Measurements from ENCODE around the gene UST.

UST gene

DNA sequence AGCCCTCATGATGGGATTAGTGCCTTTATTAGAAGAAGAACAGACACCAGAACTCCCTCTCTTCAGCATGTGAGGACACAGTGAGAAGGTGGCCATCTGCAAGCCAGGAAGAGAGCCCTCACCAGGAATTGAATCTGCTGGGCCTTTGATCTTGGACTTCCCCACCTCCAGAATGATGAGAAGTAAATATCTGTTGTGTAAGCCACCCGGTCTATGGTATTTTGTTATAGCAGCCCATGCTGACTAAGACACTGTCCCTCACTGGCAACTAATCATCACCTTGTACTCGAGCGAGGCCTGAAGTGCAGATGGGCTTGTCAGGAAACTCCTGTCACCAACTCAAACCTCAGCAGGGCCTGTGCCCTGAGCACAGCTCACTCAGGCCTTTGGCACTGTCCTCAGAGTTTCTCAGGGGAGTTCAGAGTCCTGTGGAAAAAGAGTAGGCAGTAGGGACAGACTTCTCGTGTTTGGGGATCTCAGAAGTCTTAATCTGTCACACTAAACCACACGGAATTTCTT is 62.0 kb downstream of the UST start:
- Histone ChIP-seq H3K4me1 (ENCODE audit: control insufficient read depth, insufficient read depth, low read length, poor library complexity, severe bottlenecking) (no peaks in the 10 kb centered on the region), H3K27ac (ENCODE audit: low read depth, low read length, severe bottlenecking) (no peak overlapping the region), H3K4me3 (ENCODE audit: extremely low read depth, insufficient read depth, low read length, poor library complexity, severe bottlenecking) (no peak overlapping the region), H3K36me3 (ENCODE audit: control insufficient read depth, insufficient read depth, low read length) (no peaks in the 10 kb centered on the region), H3K9me3 (ENCODE audit: control insufficient read depth, low read length) (no peaks in the 10 kb centered on the region)
- WGBS, 2 experiments (ENCODE audit: insufficient coverage in 2 of 2), result 76 to 90% methylated on average over 2 to 4 of the region's 5 CpGs

DNA sequence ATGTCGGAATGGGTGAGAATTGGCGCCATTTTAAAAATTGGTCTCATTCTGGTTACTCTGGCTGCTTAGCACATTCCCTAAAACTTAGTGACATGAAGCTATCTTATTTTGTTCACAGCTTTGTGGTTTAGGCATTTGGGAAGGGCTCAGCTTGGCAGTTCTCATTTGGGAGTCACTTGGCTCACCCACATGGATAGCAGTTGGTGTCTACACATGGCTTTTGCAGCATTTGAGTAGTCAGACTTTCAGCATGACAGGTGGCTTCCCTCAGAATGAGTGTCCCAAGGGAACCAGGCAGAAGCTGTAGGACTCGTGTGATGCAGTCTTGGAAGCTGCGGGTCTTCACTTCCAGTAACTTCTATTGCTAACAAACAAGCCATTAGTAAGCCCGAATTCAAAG is 64.6 kb downstream of the UST start:
- Histone ChIP-seq H3K9me3 (ENCODE audit: control insufficient read depth, low read length) (no peaks in the 10 kb centered on the region), H3K27ac (ENCODE audit: low read depth, low read length, severe bottlenecking) (no peak overlapping the region), H3K36me3 (ENCODE audit: control insufficient read depth, insufficient read depth, low read length) (no peaks in the 10 kb centered on the region), H3K4me3 (ENCODE audit: extremely low read depth, insufficient read depth, low read length, poor library complexity, severe bottlenecking) (no peak overlapping the region), H3K4me1 (ENCODE audit: control insufficient read depth, insufficient read depth, low read length, poor library complexity, severe bottlenecking) (no peaks in the 10 kb centered on the region)
- WGBS, 2 experiments (ENCODE audit: insufficient coverage in 2 of 2), result 89 to 94% methylated on average over 5 of the region's 5 CpGs

DNA sequence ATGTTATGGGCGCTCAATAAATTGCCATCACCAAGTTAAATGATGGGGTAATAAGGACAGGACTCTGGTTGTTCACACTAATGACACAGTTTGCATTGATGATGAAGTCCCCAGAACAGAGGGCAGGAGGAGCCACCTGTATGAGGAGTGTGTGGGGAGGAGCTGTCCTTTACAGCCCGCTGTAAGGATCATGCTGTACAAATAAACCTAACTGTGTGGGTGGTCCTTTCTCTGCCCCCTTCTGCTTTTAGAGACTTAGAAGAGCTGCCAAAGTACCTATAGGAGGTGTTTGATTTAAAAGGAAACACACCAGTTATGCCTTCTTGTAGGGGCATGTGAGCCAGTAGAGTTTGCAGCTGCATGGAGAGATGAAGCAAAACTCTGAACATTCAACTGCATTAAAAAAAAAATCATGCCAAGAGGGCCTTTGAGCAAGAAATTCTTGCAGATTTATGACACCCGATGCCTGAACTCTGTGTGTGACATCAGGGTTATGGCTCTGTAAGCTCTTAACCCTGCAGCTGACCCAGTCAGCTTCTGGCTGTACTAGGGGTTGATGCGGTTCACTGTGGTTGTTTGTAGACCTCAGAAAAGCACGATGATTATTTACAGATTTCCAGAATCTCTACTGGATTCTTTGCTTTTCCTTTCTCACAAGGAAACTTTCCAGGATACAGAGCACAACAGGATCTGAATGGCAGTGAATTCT is 67.4 kb downstream of the UST start:
- H3K4me3 ChIP-seq (ENCODE audit: extremely low read depth, insufficient read depth, low read length, poor library complexity, severe bottlenecking), result no peak overlapping the region
- WGBS, 2 experiments (ENCODE audit: insufficient coverage in 2 of 2), result 83 to 84% methylated on average over 3 of the region's 5 CpGs
- H3K27ac ChIP-seq (ENCODE audit: low read depth, low read length, severe bottlenecking), result no peak overlapping the region
- no peaks in the 10 kb centered on the region for H3K36me3 ChIP-seq (ENCODE audit: control insufficient read depth, insufficient read depth, low read length)
- no peaks in the 10 kb centered on the region for H3K9me3 ChIP-seq (ENCODE audit: control insufficient read depth, low read length)
- H3K4me1 ChIP-seq (ENCODE audit: control insufficient read depth, insufficient read depth, low read length, poor library complexity, severe bottlenecking), result no peaks in the 10 kb centered on the region

DNA sequence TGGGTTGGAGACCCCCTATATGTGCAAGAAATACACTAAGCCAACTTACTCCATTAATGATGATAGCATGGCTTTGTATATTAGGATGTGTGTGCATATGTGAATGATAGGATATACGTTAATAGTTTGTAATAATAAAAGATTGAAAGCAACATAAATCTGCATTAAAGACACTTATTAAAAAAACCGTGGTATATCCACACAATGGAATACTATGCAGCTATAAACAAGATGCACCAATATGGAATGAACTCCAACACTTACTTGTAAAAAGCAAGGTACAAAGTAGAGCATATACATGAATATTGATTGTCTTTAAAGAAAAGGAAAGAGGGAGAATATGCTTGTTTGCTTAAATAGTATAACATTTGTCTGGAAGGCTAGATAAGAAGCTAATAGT is 68.0 kb downstream of the UST start:
- no peaks in the 10 kb centered on the region for H3K9me3 ChIP-seq (ENCODE audit: control insufficient read depth, low read length)
- no peaks in the 10 kb centered on the region for H3K4me1 ChIP-seq (ENCODE audit: control insufficient read depth, insufficient read depth, low read length, poor library complexity, severe bottlenecking)
- H3K36me3 ChIP-seq (ENCODE audit: control insufficient read depth, insufficient read depth, low read length), result no peaks in the 10 kb centered on the region
- H3K27ac ChIP-seq (ENCODE audit: low read depth, low read length, severe bottlenecking), result no peak overlapping the region
- H3K4me3 ChIP-seq (ENCODE audit: extremely low read depth, insufficient read depth, low read length, poor library complexity, severe bottlenecking), result no peak overlapping the region
- no CpG with 5 or more reads among the region's 2 CpGs for WGBS, 2 experiments (ENCODE audit: insufficient coverage in 2 of 2)

DNA sequence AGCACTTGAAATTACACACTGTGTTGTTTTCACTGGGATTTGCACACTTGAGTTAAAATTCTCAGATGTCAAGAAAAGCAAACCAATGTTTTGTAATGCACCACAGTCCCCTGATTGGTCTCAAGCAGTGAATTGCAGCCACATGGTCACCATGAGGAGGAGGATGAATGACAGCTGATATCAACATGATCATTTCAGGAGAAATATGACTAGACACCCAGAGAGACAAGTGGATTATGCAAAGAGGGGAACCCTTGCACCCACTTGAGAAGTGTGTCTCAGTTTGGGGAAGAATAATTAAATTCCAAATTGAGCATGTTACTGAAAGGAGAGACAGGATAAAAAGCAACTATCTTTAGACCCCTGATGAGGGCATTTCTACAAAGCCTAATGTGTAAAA is 69.3 kb downstream of the UST start:
- no peak overlapping the region for H3K27ac ChIP-seq (ENCODE audit: low read depth, low read length, severe bottlenecking)
- no peak overlapping the region for H3K4me3 ChIP-seq (ENCODE audit: extremely low read depth, insufficient read depth, low read length, poor library complexity, severe bottlenecking)
- no peaks in the 10 kb centered on the region for H3K4me1 ChIP-seq (ENCODE audit: control insufficient read depth, insufficient read depth, low read length, poor library complexity, severe bottlenecking)
- H3K9me3 ChIP-seq (ENCODE audit: control insufficient read depth, low read length), result no peaks in the 10 kb centered on the region
- no peaks in the 10 kb centered on the region for H3K36me3 ChIP-seq (ENCODE audit: control insufficient read depth, insufficient read depth, low read length)

DNA sequence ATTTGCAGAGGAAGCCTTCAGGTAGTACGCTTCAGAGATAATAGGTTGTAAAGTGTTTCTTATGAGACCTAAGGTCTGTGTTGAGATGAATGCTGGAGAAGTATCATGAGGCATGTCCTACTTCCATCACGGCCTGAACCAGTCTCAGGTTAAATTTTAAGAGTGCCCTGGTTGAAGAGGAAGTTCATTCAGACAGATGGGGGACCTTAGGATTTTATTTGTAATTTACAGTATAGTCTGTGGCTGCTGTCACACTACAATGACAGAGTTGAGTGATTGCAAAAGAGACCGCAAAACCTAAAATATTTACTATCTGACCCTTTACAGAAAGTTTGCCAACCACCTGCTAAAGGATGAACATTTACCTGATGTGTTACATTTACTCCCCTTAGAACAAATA is 70.9 kb downstream of the UST start:
- Histone ChIP-seq H3K4me3 (ENCODE audit: extremely low read depth, insufficient read depth, low read length, poor library complexity, severe bottlenecking) (no peak overlapping the region), H3K4me1 (ENCODE audit: control insufficient read depth, insufficient read depth, low read length, poor library complexity, severe bottlenecking) (no peaks in the 10 kb centered on the region), H3K27ac (ENCODE audit: low read depth, low read length, severe bottlenecking) (no peak overlapping the region), H3K9me3 (ENCODE audit: control insufficient read depth, low read length) (no peaks in the 10 kb centered on the region), H3K36me3 (ENCODE audit: control insufficient read depth, insufficient read depth, low read length) (no peaks in the 10 kb centered on the region)
- WGBS, 2 experiments (ENCODE audit: insufficient coverage in 2 of 2), result 72 to 74% methylated on average over 2 of the region's 3 CpGs

DNA sequence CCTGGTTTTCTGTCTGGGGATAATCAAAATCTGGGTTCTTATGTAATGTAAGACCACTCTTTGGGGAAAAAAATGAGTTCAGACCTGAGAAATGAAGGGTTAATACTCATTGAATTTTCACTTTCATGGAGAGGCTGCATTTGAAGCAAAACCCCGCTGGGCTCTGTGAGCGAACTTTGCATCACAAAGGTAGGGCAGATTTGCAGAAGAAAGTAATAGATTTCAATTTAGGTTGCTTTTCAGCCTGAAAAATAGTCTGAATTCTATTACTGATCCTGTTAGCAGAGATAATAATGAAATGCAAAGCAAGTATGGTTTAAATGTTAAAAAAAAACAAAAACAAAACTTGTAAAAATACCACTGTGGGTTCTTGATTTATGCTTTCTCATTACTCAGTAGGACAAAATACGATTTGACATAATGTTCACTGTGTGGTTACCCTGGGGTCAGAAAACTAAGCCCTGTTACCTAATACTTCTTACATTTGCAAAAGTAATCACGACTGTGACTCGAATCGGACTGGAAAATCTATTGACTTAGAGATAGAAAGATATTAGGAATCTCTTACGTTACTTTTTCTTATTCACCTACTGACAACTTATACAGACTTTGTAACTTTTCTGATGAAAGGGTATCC is 72.2 kb downstream of the UST start:
- H3K4me1 ChIP-seq (ENCODE audit: control insufficient read depth, insufficient read depth, low read length, poor library complexity, severe bottlenecking), result no peaks in the 10 kb centered on the region
- H3K36me3 ChIP-seq (ENCODE audit: control insufficient read depth, insufficient read depth, low read length), result no peaks in the 10 kb centered on the region
- H3K9me3 ChIP-seq (ENCODE audit: control insufficient read depth, low read length), result no peaks in the 10 kb centered on the region
- no peak overlapping the region for H3K27ac ChIP-seq (ENCODE audit: low read depth, low read length, severe bottlenecking)
- 30 to 34% methylated on average over 2 of the region's 7 CpGs for WGBS, 2 experiments (ENCODE audit: insufficient coverage in 2 of 2)
- H3K4me3 ChIP-seq (ENCODE audit: extremely low read depth, insufficient read depth, low read length, poor library complexity, severe bottlenecking), result no peak overlapping the region

DNA sequence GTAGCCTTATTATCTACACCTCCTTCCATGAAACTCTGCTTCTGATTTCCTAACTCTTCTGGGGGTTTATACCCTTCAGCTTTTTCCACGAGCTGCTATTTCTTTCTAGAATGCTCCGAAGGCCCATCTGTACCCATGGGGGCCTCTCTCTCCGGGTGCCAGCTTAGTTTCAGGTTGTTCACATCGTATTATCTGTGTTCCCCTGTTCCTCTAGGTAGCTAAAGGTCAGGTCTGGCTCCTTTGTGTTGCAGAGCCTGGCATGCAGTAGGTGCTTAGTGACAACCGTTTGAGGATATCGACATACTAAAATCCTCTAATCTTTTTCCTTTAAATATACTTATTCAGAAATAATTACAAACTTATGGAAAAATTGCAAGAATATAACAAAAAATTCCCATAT is 73.0 kb downstream of the UST start:
- no peak overlapping the region for H3K27ac ChIP-seq (ENCODE audit: low read depth, low read length, severe bottlenecking)
- WGBS, 2 experiments (ENCODE audit: insufficient coverage in 2 of 2), result 50 to 51% methylated on average over 4 of the region's 6 CpGs
- no peaks in the 10 kb centered on the region for H3K9me3 ChIP-seq (ENCODE audit: control insufficient read depth, low read length)
- H3K36me3 ChIP-seq (ENCODE audit: control insufficient read depth, insufficient read depth, low read length), result no peaks in the 10 kb centered on the region
- no peaks in the 10 kb centered on the region for H3K4me1 ChIP-seq (ENCODE audit: control insufficient read depth, insufficient read depth, low read length, poor library complexity, severe bottlenecking)
- H3K4me3 ChIP-seq (ENCODE audit: extremely low read depth, insufficient read depth, low read length, poor library complexity, severe bottlenecking), result no peak overlapping the region

DNA sequence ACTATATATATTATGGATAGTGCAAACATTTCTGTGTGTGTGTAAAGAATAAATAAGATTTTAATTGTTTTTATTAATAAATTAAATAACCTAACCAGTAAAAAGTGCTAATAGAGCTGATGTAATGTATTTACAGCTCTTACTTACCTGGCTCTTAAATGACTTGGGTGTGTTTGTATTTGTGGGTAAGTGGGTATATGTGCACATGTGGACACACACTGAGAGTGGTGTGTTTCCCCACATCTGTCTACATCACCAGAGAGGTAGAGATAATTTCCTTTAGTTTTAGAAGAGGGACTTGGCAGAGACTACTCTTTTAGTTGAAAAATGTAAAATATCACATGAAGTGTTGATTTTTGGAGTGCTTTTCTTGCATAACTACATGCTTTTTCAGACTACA is 76.0 kb downstream of the UST start:
- Histone ChIP-seq H3K4me1 (ENCODE audit: control insufficient read depth, insufficient read depth, low read length, poor library complexity, severe bottlenecking) (no peaks in the 10 kb centered on the region), H3K4me3 (ENCODE audit: extremely low read depth, insufficient read depth, low read length, poor library complexity, severe bottlenecking) (no peak overlapping the region), H3K36me3 (ENCODE audit: control insufficient read depth, insufficient read depth, low read length) (no peaks in the 10 kb centered on the region), H3K27ac (ENCODE audit: low read depth, low read length, severe bottlenecking) (no peak overlapping the region), H3K9me3 (ENCODE audit: control insufficient read depth, low read length) (no peaks in the 10 kb centered on the region)

DNA sequence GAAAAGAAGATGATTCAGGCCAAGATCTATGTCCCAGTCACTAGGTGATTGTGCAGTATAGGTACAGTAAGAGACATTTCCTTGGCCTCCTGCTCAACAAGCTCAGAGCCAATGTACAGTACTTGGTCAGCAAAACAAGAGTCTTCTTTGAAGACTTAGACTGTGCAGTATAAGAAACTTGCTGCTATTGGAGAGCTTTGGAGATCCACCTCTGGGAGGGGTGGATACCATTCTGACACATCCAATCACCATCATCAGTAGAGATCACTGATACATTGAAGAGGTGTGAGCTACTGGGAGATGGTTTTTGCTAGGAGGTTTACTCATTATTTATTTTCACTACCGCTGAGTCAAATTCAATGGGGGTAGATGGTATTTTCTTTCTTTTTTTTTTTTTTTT is 77.5 kb downstream of the UST start:
- Histone ChIP-seq H3K4me1 (ENCODE audit: control insufficient read depth, insufficient read depth, low read length, poor library complexity, severe bottlenecking) (no peaks in the 10 kb centered on the region), H3K27ac (ENCODE audit: low read depth, low read length, severe bottlenecking) (no peak overlapping the region), H3K9me3 (ENCODE audit: control insufficient read depth, low read length) (no peaks in the 10 kb centered on the region), H3K36me3 (ENCODE audit: control insufficient read depth, insufficient read depth, low read length) (no peaks in the 10 kb centered on the region), H3K4me3 (ENCODE audit: extremely low read depth, insufficient read depth, low read length, poor library complexity, severe bottlenecking) (no peak overlapping the region)
- no CpG with 5 or more reads among the region's 1 CpG for WGBS, 2 experiments (ENCODE audit: insufficient coverage in 2 of 2)

DNA sequence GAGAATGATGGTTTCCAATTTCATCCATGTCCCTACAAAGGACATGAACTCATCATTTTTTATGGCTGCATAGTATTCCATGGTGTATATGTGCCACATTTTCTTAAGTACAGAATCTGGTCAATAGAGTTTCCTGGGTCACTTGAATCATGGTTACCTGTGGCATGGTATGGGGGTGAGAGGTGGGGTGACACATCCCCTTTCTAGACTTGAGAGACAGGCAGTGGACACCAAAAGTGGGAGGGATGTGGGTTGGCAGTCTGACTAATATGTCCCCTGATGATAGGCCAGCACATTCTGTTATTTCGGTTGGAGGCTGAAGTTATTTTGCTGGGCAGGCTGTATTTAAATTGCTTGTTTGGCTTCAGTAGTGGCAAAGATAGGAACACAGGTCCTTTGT is 78.1 kb downstream of the UST start:
- 80 to 91% methylated on average over 1 of the region's 1 CpG for WGBS, 2 experiments (ENCODE audit: insufficient coverage in 2 of 2)

More for the DNA sequence above, 78.1 kb downstream of the UST start:
- H3K4me1 ChIP-seq (ENCODE audit: control insufficient read depth, insufficient read depth, low read length, poor library complexity, severe bottlenecking), result no peaks in the 10 kb centered on the region
- H3K36me3 ChIP-seq (ENCODE audit: control insufficient read depth, insufficient read depth, low read length), result no peaks in the 10 kb centered on the region
- no peak overlapping the region for H3K4me3 ChIP-seq (ENCODE audit: extremely low read depth, insufficient read depth, low read length, poor library complexity, severe bottlenecking)
- no peak overlapping the region for H3K27ac ChIP-seq (ENCODE audit: low read depth, low read length, severe bottlenecking)
- H3K9me3 ChIP-seq (ENCODE audit: control insufficient read depth, low read length), result no peaks in the 10 kb centered on the region
